DMS53 treated with DMSO at 0.1 percent for 48 hours (cell line): Measurements from ENCODE around the gene MTA1.

Experiments used
- DNase-seq: peaks from one replicate; lab custom pipeline; 2025; ENCODE audit not compliant: unreplicated experiment; lab: John Stamatoyannopoulos, UW

The MTA1 gene

DNA sequence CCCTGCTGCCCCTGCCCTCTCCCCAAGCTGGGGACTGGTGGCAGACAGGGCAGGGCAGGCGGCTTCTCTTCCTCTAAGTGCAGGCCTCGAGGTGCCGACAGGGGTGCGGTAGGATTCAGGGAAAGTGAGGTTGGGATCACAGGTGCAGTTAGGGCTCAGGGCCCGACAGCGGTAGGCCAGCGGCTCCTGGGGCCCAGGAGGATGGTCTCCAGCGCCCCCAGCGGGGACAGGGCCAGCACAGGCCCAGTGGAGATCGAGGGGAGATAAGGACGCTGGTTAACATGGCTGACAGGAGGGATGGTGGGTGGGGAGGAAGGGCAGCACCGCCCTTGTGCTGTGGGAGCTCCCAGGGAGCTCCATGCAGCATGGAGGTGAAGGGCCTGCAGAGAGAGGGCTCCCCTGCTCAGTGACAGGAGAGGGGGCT is 66.1 kb downstream of the MTA1 start:
- no peak for DNase-seq

DNA sequence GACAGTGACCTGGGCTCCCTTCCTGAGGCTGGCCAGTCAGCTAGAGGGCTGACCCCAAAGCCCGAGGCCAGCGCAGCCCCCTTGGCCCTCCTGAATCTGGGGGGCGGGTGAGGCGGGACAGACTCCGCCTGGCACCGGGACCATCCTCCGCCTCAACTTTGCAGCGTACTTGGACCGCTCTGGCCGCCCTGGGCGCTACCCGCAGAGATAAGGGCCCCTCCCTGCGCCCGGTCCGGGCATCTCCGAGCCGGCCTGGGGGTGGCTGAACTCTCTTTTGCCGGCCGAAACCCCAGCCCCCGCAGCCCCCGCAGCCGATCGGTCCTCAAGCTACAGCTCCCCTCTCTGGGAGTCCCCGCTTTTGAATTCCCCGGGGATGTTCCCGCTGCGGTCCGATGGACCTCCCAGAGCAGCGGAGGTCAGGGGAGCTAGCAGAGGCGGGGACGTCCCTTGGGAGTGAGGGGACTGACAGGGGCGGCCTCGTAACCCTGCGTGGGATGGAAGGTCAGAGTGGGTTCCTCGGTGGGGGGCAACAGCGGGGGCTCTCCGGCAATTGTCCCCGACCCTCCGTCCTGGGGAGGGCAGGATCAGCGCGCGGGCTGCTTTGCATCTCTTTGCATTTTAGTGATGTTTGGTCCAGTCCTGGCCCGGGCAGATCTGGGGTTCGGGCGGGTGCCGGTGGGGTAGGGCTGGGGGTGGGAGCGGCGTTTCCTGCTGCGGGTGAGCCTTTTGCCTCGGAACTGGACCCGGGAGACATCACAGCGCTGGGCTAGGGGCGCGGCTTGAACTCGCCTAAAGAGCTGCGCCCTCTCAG is 66.7 kb downstream of the MTA1 start, which contains the start of gene CRIP1:
Gene CRIP1 (plus strand): TSS at position 724 of the 811 bp plus-strand sequence. CDS start 374 bp downstream, outside the sequence.
- no peak for DNase-seq

DNA sequence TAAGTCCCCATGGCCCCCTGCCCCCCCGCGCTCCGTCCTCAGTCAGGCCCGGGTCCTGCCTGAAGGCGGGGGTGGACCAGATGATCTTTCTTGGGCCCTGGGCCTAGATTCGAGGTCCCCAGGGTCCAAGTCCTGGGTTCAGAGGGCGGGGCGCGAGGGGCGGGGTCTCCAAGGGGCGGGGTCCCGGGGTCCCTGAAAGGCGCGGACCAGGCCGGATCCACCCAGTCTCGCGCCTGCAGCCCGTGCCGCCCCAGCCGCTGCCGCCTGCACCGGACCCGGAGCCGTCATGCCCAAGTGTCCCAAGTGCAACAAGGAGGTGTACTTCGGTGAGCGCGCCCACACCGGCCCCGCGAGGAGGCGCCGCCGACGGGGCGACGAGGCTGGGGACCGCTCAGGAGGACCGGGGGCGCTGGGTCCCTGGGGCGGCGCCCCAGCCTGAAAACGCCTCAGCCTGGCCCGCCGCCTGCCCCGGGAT is 67.4 kb downstream of the MTA1 start:
- DNase-seq: no peak

DNA sequence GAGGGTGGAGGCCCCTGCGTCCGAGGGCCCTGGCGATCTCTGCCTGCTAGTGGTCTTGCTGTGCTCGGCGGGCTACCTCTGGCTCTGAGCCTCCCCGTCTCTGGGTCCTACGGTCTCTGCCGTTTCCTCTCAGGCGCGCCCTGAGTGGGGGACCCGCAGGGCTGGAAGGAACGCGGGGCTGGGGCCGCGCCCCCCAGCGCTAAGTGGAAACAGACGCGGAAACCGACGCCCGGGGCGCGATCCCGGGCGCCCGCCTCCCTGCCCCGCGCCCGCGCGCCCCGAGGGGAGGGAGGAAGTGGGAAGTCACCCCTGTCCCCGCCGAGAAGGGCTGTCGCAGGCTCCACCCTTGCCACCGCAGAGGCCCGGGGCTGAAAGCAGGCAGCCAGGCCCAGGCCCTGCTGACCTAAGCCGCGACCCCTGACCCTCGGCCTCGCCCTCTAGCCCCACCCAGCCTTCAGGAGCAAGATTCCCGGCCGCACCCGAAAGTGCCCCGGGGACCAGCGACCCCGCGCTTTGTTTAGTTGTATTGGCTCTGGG is 67.9 kb downstream of the MTA1 start:
- DNase-seq: no peak

DNA sequence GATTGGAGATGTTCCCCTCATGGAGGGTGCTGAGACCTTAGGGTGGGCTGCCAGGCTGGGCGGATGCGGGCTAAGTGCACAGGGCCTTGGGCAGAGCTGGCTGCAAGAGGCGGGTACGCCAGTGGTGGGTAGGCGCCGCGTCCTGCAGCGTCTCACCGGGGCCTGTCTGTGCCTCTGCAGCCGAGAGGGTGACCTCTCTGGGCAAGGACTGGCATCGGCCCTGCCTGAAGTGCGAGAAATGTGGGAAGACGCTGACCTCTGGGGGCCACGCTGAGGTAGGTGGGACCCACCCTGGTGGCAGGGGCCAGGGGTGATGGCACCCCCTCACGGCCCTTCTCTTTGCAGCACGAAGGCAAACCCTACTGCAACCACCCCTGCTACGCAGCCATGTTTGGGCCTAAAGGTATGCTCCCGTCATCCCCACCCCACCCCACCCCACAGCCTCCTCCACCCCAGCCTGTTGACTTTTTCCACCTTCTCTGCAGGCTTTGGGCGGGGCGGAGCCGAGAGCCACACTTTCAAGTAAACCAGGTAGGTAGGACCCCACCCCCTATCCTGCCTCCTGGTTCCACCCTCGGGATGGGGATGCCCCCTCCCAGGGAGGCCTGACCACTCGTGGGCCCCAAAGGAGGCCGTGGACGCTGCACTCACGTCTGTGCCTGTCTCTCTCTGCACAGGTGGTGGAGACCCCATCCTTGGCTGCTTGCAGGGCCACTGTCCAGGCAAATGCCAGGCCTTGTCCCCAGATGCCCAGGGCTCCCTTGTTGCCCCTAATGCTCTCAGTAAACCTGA is 68.6 kb downstream of the MTA1 start:
- no peak for DNase-seq

DNA sequence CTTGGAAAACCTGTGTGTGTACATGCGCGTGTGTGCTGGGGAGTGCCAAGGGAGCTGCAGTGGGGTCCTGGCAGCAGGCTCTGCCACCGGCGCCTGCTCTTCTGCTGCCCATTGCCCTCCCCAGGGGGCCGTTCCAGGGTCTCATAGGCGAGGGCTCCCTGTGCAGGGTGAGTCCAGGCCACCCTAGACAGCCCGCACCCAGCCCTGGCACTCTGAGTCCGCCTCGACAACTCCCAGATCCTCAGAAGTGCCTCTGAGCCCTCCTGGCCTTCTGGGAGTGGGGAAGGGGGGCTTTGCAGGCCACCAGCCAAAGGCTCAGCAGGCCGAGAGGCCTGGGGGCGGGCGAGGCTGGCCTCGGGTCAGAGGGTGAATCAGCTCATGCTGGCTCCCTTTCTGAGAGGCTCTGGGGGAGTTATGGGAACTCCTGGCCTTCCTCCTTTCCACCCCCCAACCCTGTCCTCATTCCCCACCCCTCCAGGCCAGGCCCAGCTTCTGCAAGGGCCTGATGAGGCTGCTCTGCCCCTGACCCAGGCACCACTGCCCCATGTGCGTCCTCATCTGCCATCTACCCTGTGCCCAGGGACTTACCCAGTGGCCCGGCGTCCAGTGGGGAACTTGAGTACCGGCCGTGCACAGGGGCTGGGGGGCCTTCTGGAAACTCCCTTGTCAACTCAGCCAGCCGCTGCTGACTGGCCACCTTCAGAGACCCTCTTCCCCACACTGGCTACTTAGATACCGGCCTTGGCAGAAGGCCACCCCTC is 69.3 kb downstream of the MTA1 start:
- no peak for DNase-seq

DNA sequence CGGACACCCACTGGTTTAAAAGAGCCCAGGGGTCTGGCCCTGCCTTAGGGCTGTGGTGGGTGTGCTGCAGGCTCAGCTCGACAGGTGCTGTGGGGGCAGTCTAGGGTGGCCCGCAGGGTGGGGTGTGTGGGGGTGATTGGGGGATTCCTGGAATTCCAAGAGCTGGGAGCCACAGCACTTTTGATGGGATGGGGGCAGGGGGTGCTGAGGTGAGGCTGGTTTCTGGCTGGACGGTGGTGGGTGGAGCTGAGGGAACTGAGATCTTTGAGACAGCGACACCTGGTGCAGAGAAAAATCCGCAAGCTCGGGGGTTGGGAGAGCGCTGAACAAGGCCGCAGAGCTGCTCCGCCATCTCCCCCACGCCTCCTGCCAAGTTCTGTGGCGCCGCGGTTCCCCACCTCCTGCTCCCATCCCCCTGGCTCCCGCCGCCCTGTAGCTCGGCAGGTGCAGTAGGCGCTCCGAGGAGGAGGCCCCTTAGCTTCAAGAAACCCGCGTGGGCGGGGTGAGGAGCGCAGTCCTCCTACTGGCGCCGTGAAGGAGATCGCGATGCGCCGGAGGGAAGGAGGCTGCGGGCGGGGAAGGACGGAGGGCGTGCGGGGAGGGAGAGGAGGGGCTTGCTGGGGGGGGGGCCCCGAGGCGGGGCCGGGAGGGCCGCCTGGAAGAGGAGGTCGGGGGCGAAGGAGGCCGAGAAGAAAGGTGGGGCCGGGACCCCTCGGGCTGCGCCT is 70.1 kb downstream of the MTA1 start:
- peak; percentile 52 for DNase-seq

DNA sequence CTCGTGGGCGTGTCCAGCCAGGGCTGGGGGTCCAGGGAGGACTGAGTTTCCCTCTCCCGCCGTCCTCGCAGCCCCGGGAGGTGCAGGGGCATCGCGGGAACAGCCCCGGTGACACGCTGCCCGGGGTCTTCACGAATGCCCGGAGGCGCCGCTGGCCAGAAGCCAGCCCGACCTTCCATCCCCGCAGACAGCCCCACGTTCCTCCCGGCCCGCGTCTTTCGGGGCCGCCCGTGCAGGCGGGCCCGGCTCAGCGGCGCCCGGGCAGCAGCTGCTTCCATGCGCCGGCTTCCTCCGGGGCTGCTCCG is 70.6 kb downstream of the MTA1 start:
- DNase-seq: no peak

DNA sequence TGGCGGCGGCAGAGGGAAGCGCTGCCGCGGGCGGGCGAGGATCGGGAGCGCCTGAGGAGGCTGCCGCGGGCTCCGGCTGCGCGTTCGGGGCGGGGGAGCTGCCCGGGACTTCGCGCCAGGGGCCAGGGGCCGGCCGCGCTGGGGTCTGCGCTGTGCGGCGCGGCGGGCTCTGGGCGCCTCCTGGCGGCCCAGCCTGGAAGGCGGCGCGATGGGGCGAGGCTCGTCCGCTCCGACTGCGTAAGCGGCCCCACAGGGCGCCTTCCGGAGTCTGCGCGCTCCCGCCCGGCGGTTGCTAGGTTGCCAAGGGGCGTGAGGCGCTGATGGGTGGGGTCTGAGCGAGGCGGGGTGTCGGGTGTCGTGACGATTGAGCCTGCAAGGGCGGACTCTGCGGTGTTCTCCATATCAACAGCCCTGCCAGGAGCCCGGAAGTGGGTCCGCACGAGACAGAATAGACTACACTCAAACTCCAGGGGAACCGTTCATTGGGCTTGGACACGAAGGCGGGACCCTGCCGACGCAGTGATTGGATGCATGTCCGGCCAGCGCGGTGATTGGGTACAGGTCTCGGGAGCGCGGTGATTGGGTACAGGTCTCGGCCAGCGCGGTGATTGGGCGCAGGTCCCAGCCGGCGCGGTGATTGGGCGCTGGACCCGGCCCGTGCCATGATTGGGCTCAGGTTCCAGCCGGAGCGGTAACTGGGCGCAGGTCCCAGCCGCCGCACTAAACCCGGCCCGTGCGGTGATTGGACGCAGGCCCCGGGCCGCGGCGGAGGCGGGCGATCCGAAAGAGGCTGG is 71.1 kb downstream of the MTA1 start, which contains the start of gene TEDC1:
Gene TEDC1 (plus strand): TSS at position 675 of the 794 bp plus-strand sequence. CDS start 130 bp downstream, outside the sequence.
- peak; percentile 95 for DNase-seq

DNA sequence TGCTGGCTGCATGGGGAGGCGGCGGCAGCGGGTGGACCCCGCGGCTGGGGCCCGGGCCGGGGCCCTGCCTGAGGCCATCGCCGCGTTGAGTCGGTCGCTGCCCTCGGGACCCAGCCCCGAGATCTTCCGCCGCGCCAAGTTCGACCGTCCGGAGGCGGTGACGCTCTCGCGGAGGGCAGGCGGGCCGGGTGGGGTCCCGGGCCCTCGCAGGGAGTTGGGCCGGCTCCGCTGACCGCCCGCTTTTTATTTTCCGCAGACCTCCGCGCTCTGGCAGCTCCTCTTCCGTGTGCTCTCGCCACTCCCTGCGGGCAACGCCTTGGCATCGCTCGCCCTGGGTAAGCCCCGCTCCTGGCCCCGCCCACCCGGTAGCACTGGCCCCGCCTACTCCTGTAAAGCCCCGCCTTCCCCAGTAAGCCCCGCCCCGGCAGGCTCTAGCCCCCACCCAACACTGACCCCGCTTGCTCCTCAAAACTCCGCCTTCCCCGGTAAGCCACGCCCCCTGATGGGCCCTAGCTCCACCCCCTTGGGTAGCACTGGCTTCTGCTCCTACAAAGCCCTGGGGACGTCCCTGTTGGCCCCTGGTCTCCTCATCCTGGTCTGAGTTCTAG is 71.8 kb downstream of the MTA1 start:
- no peak for DNase-seq

DNA sequence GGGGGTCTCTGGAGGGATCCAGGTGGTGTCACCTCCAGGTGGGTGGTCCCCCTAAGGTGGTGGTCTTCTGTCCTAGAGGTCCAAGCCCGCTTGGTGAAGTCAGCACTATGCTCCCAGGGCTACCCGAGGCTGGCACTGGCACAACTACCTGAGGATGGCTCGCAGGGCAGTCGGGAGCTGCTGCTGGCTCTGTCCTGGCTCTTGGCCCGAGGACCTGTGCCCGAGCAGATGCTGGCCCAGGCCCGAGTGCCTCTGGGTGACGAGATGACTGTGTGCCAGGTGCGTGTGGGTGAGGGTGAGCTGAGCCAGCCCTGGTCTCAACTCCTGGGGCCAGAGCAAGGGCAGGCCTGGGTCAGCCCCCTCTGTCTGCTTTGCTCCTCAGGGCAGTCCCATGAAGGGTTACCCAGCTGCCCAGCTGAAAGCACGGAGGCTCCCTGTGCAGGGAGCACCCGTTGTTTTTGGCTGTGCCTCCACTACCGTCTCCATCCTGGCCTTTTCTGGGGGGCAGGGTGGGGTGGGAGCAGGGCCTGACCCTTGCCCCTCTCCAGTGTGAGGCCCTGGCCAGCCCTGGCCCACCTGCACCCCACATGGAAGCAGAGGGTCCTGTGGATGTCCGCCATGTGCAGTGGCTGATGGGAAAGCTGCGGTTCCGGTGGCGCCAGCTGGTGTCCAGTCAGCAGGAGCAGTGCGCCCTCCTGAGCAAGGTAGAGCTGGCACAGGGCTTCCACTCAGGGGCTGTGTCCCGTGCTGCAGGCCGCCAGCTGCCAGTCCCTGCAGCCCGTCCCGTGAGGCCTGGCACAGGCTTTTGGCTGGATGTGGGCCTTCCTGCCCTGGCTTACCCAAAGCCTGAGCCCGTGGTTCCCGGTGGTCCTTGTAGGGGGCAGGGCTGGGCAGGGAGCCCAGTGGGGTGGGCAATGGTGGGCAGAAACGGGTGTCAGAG is 72.7 kb downstream of the MTA1 start:
- no peak for DNase-seq

DNA sequence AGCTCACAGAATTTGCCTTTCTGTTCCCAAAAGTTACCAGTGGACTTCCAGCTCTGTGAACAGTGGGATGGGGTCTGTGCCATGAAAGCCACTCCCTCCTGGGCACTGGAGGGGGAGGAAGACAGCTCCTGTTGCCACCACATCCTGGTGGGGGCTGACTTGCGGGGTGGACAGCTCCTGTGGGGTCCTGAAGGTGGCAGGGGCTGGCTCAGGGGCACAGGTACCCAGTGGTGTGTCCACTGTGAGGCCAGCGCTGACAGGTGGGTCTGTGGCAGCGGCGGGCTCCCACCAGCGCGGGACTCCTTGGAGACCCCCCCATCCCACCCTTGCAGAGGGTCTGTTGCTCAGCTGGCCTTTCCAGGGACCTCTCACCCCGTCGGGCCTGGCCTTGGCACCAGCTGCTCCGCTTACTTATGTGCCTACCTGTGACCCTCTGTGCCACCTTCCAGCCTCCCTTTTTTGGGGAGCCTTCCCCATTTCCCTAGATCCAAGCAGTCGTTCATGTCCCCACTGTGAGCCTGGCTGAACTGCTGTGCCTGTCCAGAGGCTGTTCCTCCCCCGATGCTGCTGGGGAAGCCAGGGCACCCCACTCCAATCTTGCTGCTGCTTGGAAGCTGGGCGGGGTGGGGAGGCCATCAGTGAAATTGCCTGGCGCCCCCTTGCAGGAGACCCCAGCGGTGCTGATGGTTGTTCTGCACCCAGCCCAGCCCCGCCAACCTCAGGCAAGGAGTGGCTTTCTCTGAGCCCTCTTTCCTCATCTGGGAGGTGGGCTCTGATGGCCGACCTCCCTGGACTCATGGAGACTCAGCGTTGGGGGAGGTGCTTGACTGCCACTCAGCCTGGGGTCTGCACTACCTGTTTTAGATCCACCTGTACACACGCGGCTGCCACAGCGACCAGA is 73.6 kb downstream of the MTA1 start:
- no peak for DNase-seq

DNA sequence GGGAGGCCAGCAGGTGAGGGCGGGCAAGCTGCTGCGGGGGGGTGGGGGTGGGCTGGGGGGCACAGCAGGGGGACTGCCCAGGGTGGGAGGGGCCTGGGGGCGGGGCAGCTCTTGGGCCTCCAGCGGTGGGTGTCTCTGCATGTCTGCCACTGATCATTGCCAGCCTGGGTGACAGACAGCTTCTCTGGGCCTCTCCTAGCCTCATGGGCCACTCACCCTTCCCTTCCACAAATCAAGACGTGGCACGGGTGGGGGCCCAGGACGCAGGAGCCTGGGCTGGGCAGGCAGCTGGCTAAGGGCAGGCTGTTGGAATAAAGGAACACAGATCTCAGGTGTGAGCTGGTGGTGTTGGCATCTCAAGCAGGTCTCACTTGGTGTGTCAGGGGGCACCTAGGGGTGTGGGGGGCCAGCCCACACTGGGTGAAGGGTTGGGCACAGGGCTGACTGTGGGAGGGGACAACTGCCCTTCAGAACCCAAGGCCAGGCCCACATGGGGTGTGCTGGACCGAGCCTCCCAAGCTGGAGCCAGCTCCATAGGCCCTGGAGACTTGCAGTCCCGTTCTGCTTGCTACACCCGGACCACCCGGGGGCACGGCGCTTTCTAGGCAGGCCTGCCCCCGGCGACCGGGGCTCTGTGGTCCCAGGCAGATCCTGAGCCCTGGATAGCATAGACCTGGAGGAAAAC is 74.4 kb downstream of the MTA1 start:
- DNase-seq: no peak

DNA sequence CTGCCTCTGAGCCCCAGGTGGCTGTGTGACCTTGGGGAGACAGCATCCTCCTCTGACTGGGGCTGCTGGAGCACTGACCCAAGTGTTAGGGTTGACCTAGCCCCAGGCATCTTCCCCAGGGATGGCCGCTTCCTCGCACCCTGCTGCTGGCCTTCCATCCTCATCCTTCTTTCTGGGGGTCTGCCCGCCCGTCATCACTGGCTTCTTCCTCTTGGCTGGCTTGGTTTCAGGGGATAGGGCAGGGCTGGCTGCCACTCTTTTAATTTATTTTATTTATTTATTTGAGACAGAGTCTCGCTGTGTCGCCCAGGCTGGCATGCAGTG is 74.9 kb downstream of the MTA1 start:
- no peak for DNase-seq

DNA sequence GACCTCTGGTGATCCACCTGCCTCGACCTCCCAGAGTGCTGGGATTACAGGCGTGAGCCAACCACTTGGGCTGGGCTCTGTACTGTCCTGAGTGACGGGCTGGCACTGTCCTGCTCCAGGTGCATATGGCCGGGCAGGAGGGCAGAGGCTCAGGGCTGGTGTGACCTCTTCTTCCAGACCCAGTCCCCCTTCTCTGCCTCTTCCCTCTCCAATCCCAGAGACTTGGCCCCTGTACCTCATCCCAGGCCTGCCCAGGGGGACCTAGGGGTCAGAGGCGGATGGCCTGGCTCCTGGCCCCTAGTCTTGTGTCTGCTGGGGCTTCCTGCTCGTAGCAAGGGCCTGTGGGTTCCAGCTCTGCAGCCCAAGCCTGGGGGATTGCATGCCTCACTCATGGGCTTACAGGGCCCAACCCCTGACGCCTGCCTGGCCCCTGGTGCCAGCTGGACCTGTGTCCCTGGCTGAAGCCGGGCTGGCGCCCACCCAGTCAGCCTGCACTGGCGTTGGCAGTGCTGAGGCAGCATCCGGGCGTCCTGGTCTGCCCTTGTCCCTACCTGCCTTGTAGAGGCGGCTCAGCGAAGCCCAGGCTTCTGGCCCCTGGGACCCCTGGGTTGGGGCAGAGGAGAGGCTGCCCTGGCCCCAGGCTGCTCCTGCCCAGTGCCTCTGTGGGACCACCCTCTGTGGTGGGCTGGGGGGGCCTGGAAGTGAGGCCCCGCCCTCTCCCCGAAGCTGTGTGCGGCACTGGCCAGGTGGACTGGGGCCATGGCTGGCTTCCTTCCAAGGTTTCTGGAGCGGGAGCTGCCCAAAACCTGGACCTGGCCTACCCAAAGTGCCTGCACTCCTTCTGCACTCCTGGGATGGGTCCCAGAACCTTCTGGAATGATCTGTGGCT is 75.7 kb downstream of the MTA1 start:
- DNase-seq: no peak
